SW 1271 (cell line): ENCODE data around the gene ATP5F1D.

ENCODE experiments used
- DNase-seq, 2 experiments: peaks; one replicate each; lab custom pipeline; 2025; lab: John Stamatoyannopoulos, UW

The ATP5F1D gene

DNA sequence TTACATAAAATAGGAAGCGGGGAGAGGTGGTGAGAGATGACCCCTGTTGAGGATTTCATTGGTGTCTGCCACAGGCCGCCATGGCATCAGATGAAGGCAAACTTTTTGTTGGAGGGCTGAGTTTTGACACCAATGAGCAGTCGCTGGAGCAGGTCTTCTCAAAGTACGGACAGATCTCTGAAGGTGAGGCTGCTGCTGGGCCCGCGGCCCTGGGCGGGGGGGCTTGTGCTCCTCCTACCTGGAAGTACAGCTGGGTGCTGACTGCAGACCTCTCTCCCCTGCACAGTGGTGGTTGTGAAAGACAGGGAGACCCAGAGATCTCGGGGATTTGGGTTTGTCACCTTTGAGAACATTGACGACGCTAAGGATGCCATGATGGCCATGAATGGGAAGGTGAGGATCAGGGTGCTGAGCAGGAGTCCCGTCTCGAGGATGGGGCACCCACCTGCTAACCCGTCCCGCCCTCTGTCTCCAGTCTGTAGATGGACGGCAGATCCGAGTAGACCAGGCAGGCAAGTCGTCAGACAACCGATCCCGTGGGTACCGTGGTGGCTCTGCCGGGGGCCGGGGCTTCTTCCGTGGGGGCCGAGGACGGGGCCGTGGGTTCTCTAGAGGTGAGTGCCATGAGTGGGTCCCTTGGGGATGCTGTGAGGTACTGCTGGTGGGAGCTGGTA lies 29.4 kb downstream of the ATP5F1D start:
- DNase-seq = no peak

DNA sequence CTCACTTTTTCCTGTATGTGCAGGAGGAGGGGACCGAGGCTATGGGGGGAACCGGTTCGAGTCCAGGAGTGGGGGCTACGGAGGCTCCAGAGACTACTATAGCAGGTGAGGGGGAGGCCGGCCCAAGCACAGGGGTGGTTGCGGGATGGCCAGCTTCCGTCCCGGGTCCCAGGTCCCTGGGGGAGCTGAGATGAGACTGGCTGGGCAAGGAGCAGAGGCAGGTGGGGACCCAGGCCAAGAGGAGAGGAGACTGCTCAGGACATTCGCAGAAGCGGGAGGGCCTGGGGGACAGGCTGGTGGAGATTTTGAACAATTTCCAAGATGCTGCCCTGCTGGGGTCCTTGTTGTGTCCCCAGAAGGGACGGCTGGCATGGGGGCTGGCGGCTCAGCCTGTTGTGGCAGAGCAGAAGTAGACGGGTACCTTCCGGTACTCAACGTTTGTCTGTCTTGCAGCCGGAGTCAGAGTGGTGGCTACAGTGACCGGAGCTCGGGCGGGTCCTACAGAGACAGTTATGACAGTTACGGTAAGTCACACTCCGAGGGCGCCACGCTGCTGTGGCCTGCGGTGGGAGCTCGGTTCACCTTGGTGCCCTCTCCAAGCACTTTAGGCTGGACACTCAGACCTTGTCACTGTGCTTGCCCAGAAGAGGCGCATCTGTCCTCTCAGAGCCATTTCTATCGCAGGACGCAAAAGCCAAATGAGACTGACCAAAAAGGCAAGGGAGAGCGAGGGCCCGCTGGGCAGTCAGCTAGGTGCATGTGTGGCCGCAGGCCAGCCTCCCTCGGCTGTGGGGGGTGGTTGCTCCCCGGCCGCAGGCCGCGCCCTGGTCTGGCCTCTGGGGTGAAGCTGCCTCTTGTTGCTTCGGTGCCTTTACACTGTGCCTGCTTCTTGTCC lies 30.2 kb downstream of the ATP5F1D start:
- no peak for DNase-seq

DNA sequence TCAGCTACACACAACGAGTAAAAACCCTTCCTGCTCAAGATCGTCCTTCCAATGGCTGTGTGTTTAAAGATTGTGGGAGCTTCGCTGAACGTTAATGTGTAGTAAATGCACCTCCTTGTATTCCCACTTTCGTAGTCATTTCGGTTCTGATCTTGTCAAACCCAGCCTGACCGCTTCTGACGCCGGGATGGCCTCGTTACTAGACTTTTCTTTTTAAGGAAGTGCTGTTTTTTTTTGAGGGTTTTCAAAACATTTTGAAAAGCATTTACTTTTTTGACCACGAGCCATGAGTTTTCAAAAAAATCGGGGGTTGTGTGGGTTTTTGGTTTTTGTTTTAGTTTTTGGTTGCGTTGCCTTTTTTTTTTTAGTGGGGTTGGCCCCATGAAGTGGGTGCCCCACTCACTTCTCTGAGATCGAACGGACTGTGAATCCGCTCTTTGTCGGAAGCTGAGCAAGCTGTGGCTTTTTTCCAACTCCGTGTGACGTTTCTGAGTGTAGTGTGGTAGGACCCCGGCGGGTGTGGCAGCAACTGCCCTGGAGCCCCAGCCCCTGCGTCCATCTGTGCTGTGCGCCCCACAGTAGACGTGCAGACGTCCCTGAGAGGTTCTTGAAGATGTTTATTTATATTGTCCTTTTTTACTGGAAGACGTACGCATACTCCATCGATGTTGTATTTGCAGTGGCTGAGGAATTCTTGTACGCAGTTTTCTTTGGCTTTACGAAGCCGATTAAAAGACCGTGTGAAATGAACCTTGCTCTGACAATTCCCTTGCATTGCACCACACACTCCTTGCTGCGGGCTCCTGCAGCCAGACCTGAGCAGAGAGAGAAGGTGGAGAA lies 31.1 kb downstream of the ATP5F1D start:
- DNase-seq = no peak

DNA sequence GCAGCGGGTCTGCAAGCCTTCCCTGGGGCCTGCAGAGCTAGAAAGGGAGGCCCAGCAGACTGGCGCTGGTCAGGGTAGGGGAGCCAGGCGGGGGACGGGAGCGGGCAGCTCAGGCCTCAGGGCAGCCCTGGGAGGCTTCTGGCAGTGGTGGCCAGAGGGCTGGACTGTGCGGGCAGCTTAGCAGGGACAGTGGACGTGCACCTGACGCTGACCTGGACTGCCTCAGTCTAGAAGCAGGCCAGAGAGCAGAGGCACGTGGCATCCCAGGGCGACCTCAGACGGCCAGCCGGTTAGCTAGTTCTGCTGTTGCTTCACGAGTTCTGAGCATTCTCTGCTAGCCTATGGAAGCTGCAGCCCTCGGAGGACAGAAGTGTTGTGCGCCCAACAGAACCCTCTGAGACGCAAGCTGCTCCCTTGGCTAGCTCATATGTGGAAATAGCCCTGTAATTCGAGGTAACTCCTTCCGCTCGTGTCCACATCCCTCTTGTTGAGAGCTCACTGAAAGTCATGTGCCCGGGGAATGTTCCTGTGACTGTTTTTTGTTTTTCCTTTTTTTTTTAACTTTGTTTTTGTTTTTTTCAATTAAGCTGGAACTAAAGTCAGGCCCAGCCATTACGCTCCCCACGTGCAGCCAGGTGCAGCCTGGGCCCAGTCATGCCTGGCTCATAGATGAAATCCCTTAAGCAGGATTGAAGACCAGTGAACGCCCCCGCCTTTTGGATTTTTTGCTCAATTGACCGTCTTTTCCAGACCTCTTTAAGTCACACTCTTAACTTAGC lies 31.9 kb downstream of the ATP5F1D start:
- no peak for DNase-seq

DNA sequence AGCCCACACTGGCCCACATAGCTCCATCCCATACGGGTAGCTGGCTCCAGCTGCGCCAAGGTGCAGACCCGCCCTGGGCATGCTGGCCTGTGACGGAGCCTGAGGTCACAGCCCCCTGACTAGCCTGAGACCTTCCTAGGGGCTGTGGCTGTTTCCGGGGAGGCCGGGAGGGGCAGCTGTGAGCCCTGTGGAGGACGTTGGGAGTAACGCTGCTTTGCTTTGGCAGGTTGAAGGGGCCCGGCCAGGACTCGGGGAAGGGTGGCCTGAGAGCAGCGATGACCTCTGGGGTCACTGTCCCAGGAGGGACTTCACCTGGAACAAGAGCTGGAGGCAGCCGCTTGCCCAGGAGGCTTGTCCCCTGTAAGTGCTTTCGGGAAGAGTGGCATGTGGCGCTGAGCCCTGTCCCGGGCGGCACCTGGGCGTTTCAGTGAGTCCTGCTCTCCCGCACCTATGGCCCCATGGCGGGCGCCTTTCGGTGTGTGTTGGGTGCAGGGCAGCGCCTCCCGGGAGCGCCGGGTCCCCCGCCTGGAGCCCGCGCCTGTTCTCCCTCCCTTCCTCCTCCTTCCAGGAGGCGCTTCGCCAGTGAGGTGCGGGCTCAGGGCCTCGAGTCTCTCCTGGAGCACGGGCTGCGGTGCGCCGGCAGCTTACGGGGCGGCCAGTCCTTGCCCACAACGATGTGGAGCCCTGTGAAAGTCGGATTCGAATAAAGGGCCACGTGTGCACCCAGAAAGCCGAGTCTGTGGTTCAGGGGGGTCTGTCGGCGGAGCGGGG lies 32.7 kb downstream of the ATP5F1D start:
- DNase-seq = no peak

DNA sequence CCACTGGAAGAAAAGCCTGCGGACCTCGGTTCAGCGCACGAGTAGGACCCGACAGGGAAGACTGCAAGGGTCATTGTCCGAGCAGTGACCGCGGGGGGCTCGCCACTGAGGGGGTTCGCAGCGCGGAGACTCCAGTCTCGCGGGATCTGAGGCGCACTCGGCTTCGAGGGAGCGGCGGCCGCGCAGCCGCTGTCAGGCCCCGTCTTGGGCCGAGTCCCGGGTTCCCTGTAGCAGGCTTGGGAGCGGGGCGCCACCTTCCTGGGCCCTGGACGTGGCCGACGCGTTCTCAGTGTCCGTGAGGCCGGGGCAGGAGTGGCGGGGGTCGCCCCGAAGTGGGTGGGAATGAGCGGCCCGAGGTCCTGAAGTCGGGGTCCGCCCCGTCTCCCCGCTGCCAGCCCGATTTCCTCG lies 33.3 kb downstream of the ATP5F1D start:
- DNase-seq = peak in 1 of 2 experiments; percentile 51

DNA sequence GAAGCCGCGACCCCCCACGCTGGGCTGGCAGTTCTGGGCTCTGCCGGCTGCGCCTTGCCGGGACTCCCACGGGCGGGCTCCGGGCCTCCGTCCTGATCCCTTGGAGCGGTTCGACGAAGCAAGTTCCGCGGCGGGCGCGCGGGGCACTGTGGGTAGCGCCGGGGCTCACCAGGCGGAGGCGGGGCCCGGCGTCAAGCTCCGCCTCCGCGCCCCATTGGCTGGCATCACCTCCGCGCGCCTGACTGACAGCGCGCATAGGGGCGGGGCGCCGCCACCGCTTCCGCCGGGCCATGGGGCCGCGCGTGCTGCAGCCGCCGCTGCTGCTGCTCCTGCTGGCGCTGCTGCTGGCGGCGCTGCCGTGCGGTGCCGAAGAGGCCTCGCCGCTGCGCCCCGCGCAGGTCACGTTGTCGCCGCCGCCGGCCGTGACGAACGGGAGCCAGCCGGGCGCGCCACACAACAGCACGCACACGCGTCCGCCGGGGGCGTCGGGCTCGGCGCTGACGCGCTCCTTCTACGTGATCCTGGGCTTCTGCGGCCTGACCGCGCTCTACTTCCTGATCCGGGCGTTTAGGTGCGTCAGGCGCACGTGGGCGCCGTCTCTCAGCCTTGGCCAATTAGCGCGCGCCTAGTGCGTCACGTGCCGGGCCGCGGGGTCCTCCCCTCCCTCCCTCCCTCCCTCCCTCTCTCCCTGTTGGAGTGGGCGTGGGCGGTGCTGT lies 33.9 kb downstream of the ATP5F1D start, which contains the start of gene FAM174C:
Gene FAM174C (plus strand): TSS at position 271 of the 716 bp plus-strand sequence. CDS start 20 bp downstream, at position 291.
- peak; percentile 90 to 94 for DNase-seq

DNA sequence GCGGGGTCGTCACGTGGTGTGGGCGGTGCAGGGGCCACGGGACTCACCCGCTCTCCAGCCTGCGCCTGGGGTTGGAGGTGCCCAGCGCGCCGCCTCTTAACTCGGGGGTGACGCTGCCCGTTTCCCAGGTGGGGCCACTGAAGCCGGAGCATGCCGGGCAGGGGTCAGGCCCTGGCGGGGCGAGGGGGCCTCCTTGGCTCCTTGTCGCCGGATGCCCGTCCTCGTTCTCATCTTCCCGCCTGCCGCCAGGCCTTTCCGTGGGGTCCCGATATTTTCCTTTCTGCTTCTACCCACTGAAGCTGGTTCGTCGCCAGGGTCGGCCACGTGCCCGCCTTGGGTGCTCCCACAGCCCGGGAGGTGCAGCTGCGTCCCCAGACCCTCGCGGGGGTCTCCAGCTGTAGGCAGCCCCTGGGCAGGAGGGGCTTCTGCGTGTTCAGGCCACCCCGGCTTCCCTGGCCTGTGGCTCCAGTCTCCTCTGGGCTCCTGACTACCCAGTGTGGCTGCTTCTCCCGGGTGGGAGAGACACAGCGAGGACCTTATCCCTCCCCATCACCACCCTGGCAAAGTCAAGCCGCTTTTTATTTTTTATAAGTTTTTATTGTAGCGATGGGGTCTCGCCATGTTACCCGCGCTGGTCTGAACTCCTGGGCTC lies 34.6 kb downstream of the ATP5F1D start:
- DNase-seq = no peak

DNA sequence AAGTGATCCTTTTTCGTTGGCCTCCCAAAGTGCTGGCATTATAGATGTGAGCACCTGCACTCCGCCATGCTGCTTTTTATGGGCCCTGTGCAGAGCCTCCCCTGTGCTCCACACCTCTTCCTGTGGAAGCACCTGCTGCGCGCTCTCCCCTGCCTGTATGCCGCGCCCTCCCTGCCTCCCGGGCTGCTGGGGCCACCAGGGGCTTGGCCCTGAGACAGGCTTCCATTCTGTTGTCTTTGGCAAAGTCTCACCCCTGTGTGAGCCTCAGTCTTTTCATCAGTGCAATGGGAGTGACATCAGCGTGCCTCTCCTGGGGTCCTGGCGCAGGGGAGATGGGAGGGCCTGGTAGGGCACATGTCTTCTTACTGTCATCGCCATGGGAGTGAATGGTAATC lies 35.1 kb downstream of the ATP5F1D start:
- no peak for DNase-seq

DNA sequence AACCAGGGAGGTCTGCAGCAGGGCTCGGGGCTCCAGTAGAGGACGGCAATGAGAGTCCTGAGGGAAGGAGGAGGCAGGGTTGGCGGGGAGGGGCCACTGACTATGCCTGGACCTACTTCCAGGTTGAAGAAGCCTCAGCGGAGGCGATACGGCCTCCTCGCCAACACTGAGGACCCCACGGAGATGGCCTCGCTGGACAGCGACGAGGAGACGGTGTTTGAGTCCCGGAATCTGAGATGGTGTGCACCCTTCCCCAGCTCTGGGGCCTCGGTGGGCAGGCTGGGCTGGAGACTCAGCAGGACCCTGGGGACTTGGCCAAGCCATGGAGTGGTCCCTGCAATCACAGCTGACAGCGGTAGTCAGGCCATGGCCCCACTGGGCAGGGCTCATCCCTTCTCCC lies 35.5 kb downstream of the ATP5F1D start:
- no peak for DNase-seq

DNA sequence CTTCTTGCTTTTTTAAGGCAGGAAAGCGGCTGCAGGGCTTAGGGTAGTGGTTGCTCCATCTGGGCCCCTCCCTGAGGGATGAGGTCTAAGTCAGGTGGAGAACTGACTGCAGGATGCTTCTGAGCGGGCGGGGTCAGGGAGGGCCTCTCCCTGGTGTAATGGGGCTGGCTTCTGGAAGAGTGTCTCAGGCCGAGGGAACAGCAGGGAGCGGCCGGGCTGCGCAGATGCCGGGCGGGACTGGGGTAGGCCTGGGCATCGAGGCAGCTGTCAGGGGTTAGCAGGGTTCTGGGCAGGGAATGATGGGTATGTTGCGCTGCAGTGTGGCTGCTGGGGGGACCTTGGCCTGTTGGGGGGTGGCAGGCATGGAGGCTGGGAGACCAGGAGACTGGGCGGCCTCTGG lies 36.5 kb downstream of the ATP5F1D start:
- no peak for DNase-seq

DNA sequence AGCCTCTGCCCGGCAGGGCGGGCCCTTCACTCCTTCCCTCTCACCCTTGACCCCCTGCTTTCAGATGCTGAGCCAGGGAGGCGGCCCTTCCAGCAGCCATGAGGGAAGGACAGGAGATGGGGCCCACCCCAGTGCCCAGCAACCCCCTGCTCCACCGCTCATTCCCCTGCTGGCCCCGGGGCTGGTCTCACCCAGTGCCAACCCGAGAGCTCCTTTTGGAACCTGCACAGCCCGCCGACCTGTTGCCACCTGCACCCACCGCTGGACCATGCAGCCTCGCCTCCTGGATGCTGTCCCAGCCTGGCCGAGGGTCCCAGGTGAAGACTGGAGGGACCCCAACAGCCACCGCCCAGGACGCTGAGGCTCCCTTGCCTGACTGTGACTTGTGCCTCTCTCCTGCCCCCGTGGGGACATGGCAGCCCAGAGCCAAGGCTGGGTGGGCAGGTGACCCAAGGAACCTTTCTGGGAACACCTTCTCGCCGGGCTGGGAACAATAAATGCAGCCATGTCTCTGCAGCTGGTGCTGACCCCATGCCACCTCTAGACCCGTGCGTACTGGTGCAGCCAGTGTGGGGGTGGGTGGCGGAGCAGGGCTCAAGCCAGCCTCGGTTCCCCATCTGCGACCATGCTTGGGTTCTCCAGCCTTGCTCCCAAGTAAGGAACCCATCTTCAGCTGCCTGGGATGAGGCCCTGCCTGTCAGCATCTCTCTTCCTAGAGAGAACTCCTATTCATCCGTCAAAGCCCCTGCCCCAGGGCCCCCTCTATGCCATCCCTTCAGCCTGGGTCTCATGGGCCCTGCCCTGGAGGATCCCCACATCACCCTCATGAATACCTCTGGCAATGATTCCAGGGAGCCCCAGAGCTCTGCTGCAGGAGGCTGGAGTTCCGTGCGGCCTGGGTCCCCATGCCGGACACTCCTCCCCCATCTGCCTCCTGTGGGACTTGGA lies 37.4 kb downstream of the ATP5F1D start:
- no peak for DNase-seq

DNA sequence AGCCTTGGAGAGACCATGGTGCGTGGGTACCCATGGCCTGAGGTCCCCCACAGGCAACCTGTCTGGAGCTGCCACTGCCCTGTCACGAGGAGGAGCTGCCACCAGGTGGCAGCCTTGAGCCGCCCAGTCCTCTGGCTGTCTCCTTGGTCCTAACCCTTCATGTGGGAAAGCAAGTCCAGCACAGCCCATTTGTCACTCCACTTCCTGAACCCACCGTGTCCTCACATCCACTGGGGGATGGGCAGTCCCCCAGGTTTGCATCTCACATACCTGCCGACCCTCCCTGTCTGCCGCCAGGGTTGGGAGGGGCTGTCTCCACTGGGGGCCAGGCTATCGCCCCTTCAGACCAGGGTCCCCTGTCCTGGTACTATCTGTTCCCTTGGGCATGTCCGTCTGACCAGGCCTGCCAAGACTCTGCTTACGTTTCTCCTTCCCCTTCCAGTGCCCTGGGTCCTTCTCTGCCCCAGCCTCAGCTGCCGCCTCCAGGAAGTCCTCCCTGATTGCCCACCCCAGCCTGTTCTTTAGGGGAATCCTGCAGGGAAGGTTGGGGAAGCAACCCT lies 38.3 kb downstream of the ATP5F1D start:
- DNase-seq = peak; percentile 38 to 83

DNA sequence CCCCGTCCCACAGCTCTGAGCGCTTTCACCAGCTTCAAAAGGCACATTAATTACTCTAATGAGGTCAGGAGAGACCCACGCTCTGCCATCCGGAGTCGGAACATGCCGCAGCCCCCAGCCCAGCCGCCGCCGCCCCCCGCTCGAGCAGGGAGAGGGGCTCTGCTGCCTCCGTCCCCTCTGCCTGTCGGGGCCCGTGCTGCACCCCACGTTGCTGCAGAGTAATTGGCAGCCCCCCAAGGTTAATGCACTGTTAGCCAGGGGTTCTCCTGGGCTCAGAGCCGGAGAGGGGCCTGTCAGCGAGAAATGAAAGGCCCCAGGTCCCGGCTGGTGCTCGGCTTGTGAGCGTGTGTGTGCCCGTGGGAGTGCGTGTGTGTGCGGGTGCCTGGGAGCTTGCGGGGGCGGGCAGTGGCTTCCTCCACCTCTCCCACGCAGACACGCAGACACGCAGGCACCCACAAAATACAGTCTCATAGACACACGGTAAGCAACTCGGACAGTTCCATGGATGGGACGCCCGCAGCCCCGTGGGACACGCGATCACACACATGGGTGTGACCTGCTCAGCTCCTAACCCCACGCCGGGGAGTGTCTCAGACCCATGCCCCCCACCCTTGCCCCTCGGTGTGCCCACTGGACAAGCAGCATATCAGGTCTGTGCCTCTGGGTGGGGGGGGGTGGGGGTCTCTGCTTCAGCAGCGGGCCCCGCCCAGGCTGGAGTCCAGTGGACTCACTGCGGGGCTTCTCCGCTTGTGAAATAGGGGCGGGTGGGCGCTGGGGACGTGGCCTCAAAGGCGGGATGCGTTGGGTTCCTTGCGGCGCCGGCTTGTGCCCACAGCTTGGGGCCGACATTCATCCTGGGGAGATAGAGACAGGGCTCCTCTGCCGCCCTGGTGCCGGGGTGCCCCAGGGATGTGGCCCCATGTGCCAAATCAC lies 39.4 kb downstream of the ATP5F1D start:
- DNase-seq = no peak

DNA sequence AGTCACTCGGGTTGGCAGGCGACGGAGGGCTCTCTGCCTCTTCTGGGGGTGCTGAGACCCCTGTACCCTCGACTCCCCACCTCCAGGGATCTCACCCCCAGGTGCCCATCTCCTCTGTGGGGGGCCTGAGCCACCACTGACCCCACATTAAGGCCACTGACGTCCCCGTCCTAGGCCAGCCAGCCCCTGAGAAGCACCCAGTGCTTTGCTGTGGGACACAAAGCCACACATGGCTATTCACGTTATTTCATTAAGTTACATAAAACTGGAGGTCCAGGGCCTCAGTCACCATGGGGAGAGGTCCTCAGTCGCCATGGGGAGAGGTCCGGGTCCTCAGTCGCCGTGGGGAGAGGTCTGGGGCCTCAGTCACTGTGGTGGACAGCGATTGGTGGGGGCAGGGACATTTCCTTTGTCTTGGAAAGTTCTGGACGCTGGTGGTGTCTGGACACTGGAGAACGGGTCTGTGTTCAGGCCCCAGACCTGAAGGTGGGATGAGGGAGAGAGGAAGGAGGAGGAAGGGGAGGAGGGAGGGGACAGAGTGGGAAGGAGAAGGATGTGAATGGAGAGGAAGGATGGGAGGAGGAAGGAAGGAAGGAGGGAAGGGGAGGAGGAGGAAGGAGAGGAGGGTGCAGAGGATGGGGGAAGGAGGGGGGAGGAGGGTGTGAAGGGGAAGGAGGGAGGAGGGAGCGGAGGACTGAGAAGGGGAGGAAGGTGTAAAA lies 40.2 kb downstream of the ATP5F1D start:
- no peak for DNase-seq

DNA sequence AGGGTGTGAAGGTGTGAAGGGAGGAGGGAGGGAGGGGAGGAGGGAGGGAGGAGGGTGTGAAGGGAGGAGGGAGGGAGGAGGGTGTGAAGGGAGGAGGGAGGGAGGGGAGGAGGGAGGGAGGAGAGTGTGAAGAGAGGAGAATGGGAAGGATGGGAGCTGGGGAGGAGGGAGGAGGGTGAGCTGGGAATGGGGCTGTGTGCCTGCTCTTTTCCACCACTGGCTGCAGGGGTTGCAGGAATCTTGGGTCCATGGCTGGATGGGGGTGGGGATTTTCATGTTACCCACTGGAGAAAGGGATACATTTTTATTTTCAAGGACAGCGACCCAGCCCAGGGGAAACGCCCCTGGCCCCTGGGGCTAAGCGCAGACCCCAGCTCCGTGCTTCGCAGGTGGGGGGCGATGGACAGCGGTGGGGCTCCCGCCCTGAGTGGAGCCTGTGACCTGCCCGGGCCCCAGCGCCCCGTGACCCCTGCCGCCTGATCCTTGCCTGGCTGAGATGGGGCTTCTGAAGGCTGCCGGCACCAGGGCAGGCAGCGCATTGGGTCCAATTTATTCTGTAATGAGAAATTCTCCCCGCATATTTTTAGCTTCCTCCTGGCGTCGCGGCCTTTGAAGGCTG lies 41.1 kb downstream of the ATP5F1D start:
- no peak for DNase-seq
